Stimulated activated CD4-positive, alpha-beta T cell treated with anti-CD3 and anti-CD28 coated beads, TNF-alpha, amount 100 ng/mL, for 48 hours (primary cell): Measurements from ENCODE around the gene ELF4.

Experiments used
- DNase-seq, 3 donors: peaks; one replicate each; pipeline ENCODE4 v3.0.0-alpha.2; 2020; ENCODE audit warnings: low read depth in 3 of 3

The ELF4 gene

DNA sequence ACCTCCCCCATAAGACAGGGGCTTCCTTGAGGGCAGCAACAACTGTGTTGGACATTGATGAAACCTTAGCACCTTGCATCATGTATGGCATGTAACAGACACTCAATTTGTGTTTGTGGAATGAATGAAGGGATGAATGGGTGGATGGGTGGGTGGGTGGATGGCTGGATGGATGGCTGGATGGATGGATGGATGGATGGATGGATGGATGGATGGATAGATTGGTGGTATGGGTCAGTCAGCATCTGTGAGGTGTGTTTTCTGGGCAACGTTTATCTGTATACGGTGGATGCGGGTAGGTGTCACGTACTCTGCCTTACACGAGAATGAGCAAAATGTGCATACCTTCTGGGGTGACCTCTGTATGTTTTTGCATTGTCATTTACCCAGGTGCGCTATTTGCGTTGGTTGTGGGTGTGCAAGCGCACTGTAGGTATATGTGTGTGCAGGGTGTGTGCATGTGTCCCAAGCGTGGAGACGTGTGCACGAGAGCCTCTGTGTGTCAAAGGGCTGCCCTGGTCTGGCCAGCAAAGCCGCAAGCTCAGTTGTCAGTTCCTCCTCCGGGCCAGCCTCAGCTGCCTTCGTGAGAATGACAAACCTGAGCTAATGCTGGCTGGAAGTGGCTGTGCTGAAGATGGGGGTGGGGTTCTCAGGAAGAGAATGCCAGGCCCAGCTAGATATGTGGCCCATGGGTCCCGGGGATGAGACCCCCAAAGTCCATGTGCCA, 26.5 kb downstream of the ELF4 start:
- DNase-seq, result no peak

DNA sequence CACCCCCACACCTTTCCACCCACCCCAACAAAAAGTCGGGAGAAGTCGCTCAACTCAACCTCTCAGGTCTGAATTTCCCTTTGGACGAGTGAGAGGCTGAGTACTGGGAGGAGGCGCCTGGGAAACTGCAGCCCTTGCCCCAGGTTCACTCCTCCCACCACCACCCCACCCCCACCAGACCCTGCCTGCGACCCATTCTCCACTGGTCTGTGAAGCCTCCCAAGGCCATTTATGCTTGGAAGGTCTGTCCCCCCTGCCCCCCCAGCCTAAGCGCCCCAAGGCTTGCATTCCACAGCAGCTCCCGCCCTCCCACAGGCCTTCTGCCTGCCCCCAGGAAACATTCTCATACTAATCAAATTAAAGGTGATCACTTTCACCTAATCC, 27.2 kb downstream of the ELF4 start:
- DNase-seq, result no peak

DNA sequence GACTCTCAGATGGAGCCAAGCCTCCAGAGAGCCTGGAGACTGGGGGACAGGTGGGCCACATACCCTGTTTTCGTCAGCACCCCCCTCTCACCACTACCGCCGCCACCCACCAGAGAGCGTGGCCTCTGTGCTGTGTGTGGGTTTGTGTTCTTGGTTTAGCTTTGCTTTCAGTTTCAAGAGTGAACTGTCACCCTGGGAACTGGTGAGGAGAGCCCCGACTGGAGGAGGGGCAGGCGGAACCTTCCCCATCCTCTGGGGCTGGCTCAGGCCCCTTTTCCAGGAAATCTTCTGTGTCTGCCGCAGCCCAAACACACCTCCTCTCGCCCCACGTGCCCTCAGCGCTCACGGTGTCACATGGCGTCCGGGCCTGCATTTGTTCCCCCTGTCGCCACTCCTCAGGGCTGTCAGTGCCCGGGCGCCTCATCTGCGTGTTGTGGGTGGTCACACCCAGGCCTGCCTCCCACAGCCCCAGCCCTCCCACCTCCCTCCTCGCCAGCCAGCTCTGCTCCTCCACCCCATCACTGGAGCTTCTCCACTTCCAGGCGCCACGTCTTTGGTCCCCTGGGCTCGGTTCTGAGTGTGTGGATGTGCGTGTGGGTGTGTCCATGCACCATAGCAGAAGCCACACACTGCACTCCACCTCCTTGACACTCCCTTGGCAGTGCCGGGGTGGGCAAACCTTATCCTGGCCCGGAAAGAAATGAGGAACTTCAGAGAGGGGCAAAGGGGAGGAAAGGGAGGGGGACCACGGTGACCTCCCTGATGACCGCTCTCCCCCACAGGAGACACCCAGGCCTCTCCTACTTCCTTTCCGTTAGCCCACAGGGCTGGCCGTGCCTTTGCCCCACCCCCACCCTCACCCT, 27.8 kb downstream of the ELF4 start:
- peak in 2 of 3 donors; percentile 70 to 71 for DNase-seq

- no peak for DNase-seq
Observed at GRCh38 chrX:130081421-130082045, 28.8 kb downstream of the ELF4 start.

- DNase-seq, result no peak
Observed at GRCh38 chrX:130080791-130081367, 29.4 kb downstream of the ELF4 start.

DNA sequence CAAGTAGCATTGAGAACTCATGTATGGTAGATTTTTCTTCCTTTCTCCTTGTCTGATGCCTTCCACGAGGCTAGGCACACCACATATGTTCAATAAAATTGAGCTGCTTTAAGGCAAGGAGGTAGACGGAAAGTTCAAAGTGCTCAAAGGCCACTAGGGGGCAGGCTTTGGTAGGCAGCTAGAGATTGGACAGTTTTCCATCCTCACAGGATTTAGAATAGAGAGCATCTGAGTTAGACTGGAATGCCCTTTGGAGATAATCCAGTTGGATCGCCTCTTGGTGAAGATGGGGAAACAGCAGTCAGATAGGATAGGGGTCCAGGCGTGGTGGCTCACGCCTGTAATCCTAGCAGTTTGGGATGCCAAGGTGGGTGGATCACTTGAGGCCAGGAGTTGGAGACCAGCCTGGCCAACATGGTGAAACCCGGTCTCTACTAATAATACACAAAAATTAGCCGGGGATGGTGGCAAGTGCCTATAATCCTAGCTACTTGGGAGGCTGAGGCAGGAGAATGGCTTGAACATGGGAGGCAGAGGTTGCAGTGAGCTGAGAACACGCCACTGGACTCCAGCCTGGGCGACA, 30.4 kb downstream of the ELF4 start:
- peak in 1 of 3 donors; percentile 61 for DNase-seq

GRCh38 chrX:130075777-130076176, 34.5 kb downstream of the ELF4 start:
- no peak for DNase-seq

GRCh38 chrX:130072345-130072740, 38.0 kb downstream of the ELF4 start:
- no peak for DNase-seq

DNA sequence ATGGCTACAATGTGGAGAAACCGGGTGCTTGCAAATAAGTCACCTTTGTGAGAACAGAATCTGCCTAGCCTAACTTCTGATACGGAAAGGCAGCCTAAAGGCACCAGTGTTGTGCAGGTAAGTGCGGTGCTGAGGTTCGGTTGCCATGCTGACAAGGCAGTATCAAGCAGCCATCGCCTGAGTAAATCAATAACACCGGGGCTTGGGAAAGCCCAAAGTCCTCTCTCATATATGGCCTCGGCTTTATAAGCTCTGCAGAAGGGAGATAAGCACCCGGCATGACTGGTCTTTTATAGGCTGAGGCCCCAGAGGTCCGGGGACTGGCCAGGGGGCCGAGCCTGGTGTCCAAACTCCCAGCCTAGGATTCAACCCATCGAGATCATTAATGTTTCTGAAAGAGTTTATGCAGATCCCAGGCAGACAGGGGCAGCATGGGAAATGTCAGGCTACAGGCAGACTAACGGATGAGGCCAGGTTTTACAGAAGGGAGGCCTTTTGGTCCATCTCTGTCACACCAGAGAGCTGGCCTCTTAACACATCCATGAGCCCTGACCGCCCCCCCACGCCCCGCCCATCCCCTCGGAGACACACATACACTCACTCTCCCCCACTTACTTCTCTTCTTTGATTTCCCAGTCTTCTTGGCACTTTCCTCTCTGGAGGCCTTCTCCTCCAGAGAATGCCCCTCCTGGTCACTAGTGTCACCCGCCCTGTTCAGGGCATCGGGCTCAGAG, 38.5 kb downstream of the ELF4 start:
- DNase-seq, result no peak

- DNase-seq, result no peak
Observed at GRCh38 chrX:130066975-130067615, 43.2 kb downstream of the ELF4 start.

GRCh38 chrX:130060122-130061069, 49.9 kb downstream of the ELF4 start:
- DNase-seq, result peak; percentile 66 to 78 (median 73)

DNA sequence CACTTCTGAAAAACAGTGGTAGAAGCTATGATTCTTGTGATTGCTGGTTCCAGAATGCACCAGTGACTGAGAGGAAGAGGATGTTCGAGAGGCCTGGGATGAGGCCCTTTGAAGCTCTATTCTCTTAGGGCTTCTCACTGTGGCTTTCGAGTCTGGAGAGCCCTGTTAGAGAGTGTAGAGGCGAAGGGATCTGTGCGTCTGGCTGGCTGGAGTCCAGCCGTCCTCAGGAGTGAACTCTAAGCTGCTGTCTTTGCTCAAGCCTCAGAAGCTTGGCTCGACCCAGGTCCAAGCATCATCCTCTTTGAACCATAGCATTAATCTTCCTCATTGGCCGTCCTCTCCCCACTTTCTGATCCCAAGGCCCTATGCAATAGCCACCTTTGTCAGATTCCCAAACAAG, 51.6 kb downstream of the ELF4 start:
- DNase-seq, result no peak

DNA sequence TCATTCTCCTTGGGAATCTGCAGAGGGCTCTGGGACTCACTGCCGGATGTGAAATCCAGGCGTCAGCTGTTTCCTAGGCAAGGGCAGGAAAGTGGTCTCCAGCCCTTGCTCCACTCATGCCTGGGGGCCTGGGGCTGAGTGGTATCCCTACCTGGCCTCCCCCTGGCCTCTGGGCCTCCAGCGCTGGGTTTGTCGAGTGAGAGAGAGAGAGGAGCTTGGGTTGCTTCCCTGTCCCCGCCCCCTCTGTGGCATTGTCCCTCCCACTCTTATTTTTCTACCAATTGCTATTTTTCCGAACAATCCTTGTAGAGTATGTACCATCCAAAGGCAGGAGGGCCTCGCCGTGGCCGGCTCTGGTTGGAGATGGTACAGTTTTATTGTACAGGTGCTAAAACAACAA, 53.1 kb downstream of the ELF4 start:
- DNase-seq, result no peak

DNA sequence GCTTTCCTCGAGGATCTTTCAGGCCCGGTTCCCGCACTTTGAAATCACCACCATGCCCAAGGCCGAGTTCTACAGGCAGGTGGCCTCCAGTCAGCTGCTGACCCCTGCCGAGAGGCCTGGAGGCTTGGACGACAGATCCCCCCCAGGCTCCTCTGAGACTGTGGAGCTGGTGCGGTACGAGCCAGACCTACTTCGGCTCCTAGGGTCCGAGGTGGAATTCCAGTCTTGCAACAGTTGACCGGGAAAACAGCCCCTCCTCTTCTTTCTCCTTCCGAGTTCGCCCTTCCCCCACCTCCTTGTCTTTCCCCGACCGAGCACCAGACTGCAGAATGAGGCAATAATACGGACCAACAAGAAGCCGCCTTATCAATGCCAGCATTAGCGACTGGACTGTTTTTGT, 54.4 kb downstream of the ELF4 start:
- no peak for DNase-seq

DNA sequence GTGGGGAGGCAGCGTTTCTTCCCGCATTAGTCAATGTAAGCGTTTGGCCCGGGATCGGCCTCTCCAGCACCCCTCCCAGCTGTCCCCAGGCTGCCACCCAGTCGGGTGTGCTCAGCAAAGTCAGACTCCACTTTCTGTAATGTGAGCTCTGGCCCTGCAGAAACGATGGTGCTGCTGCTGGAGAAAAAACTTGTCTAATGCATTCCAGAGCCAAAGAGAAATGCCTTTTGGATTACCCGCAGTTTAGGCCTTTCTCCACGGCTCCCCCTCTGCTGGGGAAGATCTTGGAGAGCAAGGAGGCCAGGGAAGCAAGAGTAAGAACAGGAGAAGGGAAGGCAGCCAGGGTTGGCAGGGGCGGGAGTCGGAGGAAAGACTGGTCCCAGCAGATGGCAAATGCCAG, 55.2 kb downstream of the ELF4 start:
- DNase-seq, result no peak

- no peak for DNase-seq
Observed at GRCh38 chrX:130053236-130053635, 57.1 kb downstream of the ELF4 start.

GRCh38 chrX:130051176-130051845, 59.0 kb downstream of the ELF4 start:
- DNase-seq, result no peak

- no peak for DNase-seq
Observed at GRCh38 chrX:130049821-130050220, 60.5 kb downstream of the ELF4 start.

DNA sequence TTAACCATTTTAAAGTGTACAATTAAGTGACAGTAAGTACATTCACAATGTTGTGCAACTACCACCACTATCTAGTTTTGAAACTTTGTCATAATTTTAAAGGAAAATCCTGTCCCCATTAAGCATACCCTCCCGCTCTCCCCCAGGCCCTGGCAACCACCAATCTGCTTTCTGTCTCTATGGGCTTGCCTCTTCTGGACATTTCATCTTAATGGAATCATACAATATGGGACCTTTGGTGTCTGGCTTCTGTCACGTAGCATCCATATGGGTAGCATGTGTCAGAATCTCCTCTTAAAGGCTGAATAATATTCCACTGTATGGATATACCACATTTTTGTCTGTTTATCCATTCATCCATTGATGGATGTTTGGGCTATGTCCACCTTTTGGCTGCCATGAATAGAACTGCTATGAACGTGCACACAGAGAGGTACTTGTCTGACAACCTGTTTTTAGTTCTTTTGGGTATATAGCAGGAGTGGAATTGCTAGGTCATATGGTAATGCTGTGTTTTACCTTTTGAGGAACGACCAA, 61.5 kb downstream of the ELF4 start:
- no peak for DNase-seq
